PC-9 (cell line): ENCODE measurements around the gene RIMOC1.

Source experiments
- EZH2 ChIP-seq: fragments of 200-600 bp; sonication (generic); IDR thresholded peaks from 2 replicates; pipeline ENCODE4 v1.8.0; 2017; ENCODE audit warnings: antibody characterized with exemption, low read depth
- TF ChIP-seq, protein P1 (sequence below): fragments of 200-600 bp; sonication (generic); conservative IDR thresholded peaks from 2 replicates; pipeline ENCODE4 v1.6.1; 2017; ENCODE audit warnings: mixed run types, antibody characterized with exemption, mild to moderate bottlenecking, moderate library complexity

DNA sequence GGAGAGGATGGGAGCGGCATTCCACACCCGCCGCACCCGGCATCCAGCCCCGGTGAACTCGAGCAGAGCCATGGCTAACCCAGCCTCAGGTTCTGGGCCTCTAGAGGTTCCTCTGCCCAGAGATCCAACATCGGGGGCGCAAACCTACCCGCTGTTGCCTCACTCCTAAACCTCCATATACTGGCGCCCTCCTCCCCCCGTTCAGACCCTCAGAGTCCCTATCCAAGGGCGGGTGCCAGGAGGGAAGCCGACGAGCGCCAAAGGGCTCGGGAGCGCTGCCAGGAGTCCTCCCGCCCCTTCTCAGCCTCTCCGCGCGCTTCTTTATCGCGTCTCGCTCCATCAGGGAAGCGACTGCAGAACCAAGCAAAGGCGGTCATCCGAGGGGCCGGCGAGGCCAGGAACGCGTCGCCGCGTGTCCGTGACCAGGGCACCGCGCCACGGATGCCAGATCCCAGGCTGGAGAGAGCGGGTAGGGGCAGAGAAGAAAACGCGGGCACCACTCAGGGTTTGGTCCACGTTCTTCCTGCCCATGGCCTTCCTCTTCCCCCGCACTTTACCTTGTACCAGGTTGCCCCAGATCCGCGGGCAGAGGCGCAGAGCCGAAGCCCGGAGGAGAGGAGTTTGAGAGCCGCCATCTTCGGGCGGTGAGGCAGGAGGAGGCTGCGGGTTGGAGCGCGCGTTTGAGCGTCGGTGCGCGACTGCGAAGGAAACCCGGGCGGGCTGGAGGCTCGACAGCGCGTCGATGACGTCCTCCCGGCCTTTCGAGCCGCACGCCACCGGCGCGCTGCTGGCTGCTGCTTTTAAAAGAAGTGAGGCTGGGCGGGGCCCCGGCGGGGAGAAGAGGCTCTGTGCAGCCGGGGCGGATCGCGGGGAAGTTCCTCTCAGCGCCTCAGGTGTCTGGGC lies 34.2 kb upstream of the RIMOC1 start, which contains the start of gene OXCT1:
- TF ChIP-seq, protein P1, sequence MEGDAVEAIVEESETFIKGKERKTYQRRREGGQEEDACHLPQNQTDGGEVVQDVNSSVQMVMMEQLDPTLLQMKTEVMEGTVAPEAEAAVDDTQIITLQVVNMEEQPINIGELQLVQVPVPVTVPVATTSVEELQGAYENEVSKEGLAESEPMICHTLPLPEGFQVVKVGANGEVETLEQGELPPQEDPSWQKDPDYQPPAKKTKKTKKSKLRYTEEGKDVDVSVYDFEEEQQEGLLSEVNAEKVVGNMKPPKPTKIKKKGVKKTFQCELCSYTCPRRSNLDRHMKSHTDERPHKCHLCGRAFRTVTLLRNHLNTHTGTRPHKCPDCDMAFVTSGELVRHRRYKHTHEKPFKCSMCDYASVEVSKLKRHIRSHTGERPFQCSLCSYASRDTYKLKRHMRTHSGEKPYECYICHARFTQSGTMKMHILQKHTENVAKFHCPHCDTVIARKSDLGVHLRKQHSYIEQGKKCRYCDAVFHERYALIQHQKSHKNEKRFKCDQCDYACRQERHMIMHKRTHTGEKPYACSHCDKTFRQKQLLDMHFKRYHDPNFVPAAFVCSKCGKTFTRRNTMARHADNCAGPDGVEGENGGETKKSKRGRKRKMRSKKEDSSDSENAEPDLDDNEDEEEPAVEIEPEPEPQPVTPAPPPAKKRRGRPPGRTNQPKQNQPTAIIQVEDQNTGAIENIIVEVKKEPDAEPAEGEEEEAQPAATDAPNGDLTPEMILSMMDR, result no peak
- no peak for TF ChIP-seq EZH2
